HEK293T (cell line): Measurements from ENCODE around the gene NMBR.
"Not testable (repeated sequence)": the region's sequence is repeated elsewhere in the genome, so short reads cannot be mapped to it uniquely, and the experiment has no call there.

Source experiments
- CTCF ChIA-PET: fragments of 350-600 bp; formaldehyde crosslinking; extraction: SDS; loops from one replicate; lab custom pipeline; 2021; ENCODE audit warnings: antibody characterized with exemption, inconsistent platforms; lab: Yijun Ruan, JAX
- POLR2A ChIA-PET: fragments of 350-600 bp; formaldehyde crosslinking; extraction: SDS; loops from one replicate; lab custom pipeline; 2020; ENCODE audit warnings: antibody characterized with exemption, inconsistent platforms; lab: Yijun Ruan, JAX
- DNase-seq: peaks from one replicate; pipeline ENCODE4 v3.0.0; 2012; ENCODE audit warnings: mixed read lengths; ENCODE audit errors: extremely low spot score
- ARNT ChIP-seq: fragments of 450-650 bp; IDR thresholded peaks from 2 replicates; pipeline ENCODE4 v1.6.1; 2017; ENCODE audit warnings: mild to moderate bottlenecking
- BHLHE40 ChIP-seq: fragments of 450-650 bp; IDR thresholded peaks from 2 replicates; pipeline ENCODE4 v1.6.1; 2016; ENCODE audit warnings: mild to moderate bottlenecking, moderate library complexity, borderline replicate concordance
- CTBP1 ChIP-seq: fragments of 450-650 bp; IDR thresholded peaks from 2 replicates; pipeline ENCODE4 v1.6.1; 2016; ENCODE audit warnings: borderline replicate concordance
- ELF4 ChIP-seq: fragments of 450-650 bp; IDR thresholded peaks from 2 replicates; pipeline ENCODE4 v1.6.1; 2017; ENCODE audit warnings: antibody characterized with exemption
- FOXA1 ChIP-seq: fragments of 450-650 bp; IDR thresholded peaks from 2 replicates; pipeline ENCODE4 v1.6.1; 2016; ENCODE audit warnings: mild to moderate bottlenecking
- FOXK2 ChIP-seq: fragments of 450-650 bp; IDR thresholded peaks from 2 replicates; pipeline ENCODE4 v1.6.1; 2016; ENCODE audit warnings: mild to moderate bottlenecking
- FOXM1 ChIP-seq: fragments of 450-650 bp; IDR thresholded peaks from 2 replicates; pipeline ENCODE4 v1.6.1; 2017; ENCODE audit warnings: mild to moderate bottlenecking, borderline replicate concordance
- HDGF ChIP-seq: fragments of 450-650 bp; IDR thresholded peaks from 2 replicates; pipeline ENCODE4 v1.6.1; 2017; ENCODE audit warnings: antibody characterized with exemption, borderline replicate concordance
- L3MBTL2 ChIP-seq: fragments of 450-650 bp; conservative IDR thresholded peaks from 2 replicates; pipeline ENCODE4 v1.6.1; 2016; ENCODE audit warnings: mild to moderate bottlenecking
- LEF1 ChIP-seq: fragments of 450-650 bp; IDR thresholded peaks from 2 replicates; pipeline ENCODE4 v1.6.1; 2017; ENCODE audit warnings: mild to moderate bottlenecking, borderline replicate concordance
- NFRKB ChIP-seq: fragments of 450-650 bp; IDR thresholded peaks from 2 replicates; pipeline ENCODE4 v1.6.1; 2016; ENCODE audit warnings: mild to moderate bottlenecking, moderate library complexity
- SP1 ChIP-seq: fragments of 450-650 bp; IDR thresholded peaks from 2 replicates; pipeline ENCODE4 v1.6.1; 2017
- SUZ12 ChIP-seq: fragments of 450-650 bp; IDR thresholded peaks from 2 replicates; pipeline ENCODE4 v1.6.1; 2016; ENCODE audit warnings: mild to moderate bottlenecking
- TARDBP ChIP-seq: fragments of 450-650 bp; IDR thresholded peaks from 2 replicates; pipeline ENCODE4 v1.6.1; 2016
- ZNF384 ChIP-seq: fragments of 450-650 bp; IDR thresholded peaks from 2 replicates; pipeline ENCODE4 v1.6.1; 2016
- TF ChIP-seq, protein P1 (sequence below): fragments of 450-650 bp; IDR thresholded peaks from 2 replicates; pipeline ENCODE4 v1.6.1; 2016

NMBR gene

GRCh38 chr6:142162780-142163179, 15.9 kb upstream of the NMBR start:
- ChIA-PET POLR2A (no interaction called here), CTCF (no interaction called here)
- TF ChIP-seq, protein P1, sequence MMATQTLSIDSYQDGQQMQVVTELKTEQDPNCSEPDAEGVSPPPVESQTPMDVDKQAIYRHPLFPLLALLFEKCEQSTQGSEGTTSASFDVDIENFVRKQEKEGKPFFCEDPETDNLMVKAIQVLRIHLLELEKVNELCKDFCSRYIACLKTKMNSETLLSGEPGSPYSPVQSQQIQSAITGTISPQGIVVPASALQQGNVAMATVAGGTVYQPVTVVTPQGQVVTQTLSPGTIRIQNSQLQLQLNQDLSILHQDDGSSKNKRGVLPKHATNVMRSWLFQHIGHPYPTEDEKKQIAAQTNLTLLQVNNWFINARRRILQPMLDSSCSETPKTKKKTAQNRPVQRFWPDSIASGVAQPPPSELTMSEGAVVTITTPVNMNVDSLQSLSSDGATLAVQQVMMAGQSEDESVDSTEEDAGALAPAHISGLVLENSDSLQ, result 0 out of 2 replicates have a peak, but pooled peaks have one; percentile 11
- TF ChIP-seq SUZ12, result no peak
- no peak for DNase-seq

GRCh38 chr6:142156758-142157068, 9.8 kb upstream of the NMBR start:
- POLR2A ChIA-PET, result interaction anchor here (1.2 to 1.4 kb wide), 2 partner anchors 9 to 144 kb away, joined by 4 to 5 read pairs; partner anchors contain the start of genes ADGRG6, NMBR and VTA1
- CTCF ChIA-PET, result interaction anchor here (0.6 to 2.0 kb wide), 9 partner anchors 8 to 318 kb away, joined by 3 to 10 read pairs (median 5); partner anchors contain the start of genes NMBR and VTA1
- DNase-seq, result not testable (repeated sequence)

- ChIA-PET POLR2A (interaction anchor here (1.2 to 1.4 kb wide), 2 partner anchors 9 to 145 kb away, joined by 4 to 5 read pairs; partner anchors contain the start of genes ADGRG6, NMBR and VTA1), CTCF (interaction anchor here (0.6 to 2.0 kb wide), 9 partner anchors 8 to 318 kb away, joined by 4 to 10 read pairs (median 5); partner anchors contain the start of genes NMBR and VTA1)
Observed at GRCh38 chr6:142155895-142156757, 9.2 kb upstream of the NMBR start.

GRCh38 chr6:142155091-142155490, 8.2 kb upstream of the NMBR start:
- no peak for DNase-seq
- CTCF ChIA-PET, result interaction anchor here (1.8 to 2.0 kb wide), 2 partner anchors 8 to 52 kb away, joined by 6 to 10 read pairs; partner anchors contain the start of genes NMBR and VTA1
- POLR2A ChIA-PET, result no interaction called here
- TF ChIP-seq BHLHE40, result no peak
- TF ChIP-seq L3MBTL2, result no peak
- TF ChIP-seq LEF1, result no peak
- no peak for TF ChIP-seq ARNT
- TF ChIP-seq SUZ12, result no peak
- TF ChIP-seq FOXK2, result no peak
- TF ChIP-seq HDGF, result no peak
- TF ChIP-seq, protein P1, result no peak
- no peak for TF ChIP-seq ZNF384
- no peak for TF ChIP-seq FOXM1
- TF ChIP-seq SP1, result no peak
- no peak for TF ChIP-seq FOXA1
- no peak for TF ChIP-seq NFRKB
- TF ChIP-seq ELF4, result no peak
- TF ChIP-seq TARDBP, result no peak
- TF ChIP-seq CTBP1, result no peak

More at GRCh38 chr6:142155895-142156757, 9.2 kb upstream of the NMBR start:
- TF ChIP-seq NFRKB (no peak), BHLHE40 (no peak), FOXA1 (no peak), LEF1 (no peak), ELF4 (no peak), FOXM1 (no peak), CTBP1 (no peak), ARNT (no peak)
- TF ChIP-seq, protein P1, result 0 out of 2 replicates have a peak, but pooled peaks have one; percentile 5
- peak; percentile 27 for DNase-seq

- no peak for DNase-seq
- TF ChIP-seq FOXM1, result no peak
- TF ChIP-seq ZNF384, result no peak
- TF ChIP-seq SP1, result no peak
- no peak for TF ChIP-seq CTBP1
- no peak for TF ChIP-seq BHLHE40
- TF ChIP-seq FOXA1, result no peak
- TF ChIP-seq LEF1, result no peak
- TF ChIP-seq ELF4, result no peak
- CTCF ChIA-PET, result no interaction called here
- POLR2A ChIA-PET, result no interaction called here
Observed at GRCh38 chr6:142154336-142154735, 7.4 kb upstream of the NMBR start.

GRCh38 chr6:142153196-142153595, 6.3 kb upstream of the NMBR start:
- DNase-seq, result no peak
- CTCF ChIA-PET, result interaction anchor here (0.5 to 0.6 kb wide), 2 partner anchors 13 to 1619 kb away, joined by 3 read pairs; no protein-coding TSS in a partner anchor
- POLR2A ChIA-PET, result no interaction called here
- TF ChIP-seq ELF4 (no peak), BHLHE40 (no peak), FOXK2 (no peak), SUZ12 (no peak), L3MBTL2 (no peak), TARDBP (no peak), HDGF (no peak)
- TF ChIP-seq, protein P1, result no peak
